22Rv1 (cell line): ENCODE results near the gene VANGL2.

ENCODE experiments used
- ZFX ChIP-seq: fragments of 450-650 bp; IDR thresholded peaks from 2 replicates; pipeline ENCODE4 v1.6.1; 2017; ENCODE audit warnings: antibody characterized with exemption, borderline replicate concordance
- TF ChIP-seq, protein P1 (sequence below): fragments of 450-650 bp; IDR thresholded peaks from 2 replicates; pipeline ENCODE4 v1.5.1; 2017; ENCODE audit warnings: mild to moderate bottlenecking

DNA sequence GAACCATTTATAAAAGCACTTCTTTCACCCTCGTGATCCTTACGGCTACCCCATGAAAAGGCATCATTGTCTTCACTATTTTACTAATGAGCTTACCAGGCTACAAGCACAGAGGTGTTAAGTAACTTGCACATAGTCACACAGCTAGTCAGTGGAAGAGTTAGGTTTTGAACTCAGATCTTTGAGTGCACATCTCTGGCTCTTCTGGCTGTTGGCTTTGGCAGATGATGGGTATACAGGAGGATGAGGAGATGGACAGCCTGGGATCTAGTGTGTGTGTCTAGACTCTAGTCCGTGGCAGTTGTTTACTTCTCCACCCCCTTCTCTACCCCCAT is 11.6 kb downstream of the VANGL2 start:
- TF ChIP-seq, protein P1, sequence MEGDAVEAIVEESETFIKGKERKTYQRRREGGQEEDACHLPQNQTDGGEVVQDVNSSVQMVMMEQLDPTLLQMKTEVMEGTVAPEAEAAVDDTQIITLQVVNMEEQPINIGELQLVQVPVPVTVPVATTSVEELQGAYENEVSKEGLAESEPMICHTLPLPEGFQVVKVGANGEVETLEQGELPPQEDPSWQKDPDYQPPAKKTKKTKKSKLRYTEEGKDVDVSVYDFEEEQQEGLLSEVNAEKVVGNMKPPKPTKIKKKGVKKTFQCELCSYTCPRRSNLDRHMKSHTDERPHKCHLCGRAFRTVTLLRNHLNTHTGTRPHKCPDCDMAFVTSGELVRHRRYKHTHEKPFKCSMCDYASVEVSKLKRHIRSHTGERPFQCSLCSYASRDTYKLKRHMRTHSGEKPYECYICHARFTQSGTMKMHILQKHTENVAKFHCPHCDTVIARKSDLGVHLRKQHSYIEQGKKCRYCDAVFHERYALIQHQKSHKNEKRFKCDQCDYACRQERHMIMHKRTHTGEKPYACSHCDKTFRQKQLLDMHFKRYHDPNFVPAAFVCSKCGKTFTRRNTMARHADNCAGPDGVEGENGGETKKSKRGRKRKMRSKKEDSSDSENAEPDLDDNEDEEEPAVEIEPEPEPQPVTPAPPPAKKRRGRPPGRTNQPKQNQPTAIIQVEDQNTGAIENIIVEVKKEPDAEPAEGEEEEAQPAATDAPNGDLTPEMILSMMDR: no peak
- no peak for TF ChIP-seq ZFX
